H9 (cell line): ENCODE measurements around the gene OTULINL. TPM values are rescaled to one million over a fixed set of nuclear protein-coding genes. Genes with fewer than 3 reads are reported as not detected.

Experiments
- DNase-seq: peaks from one replicate; pipeline ENCODE4 v3.0.0-alpha.2; 2017
- H2AFZ ChIP-seq: one replicate; pipeline ENCODE4 v1.6.1; 2013; ENCODE audit warnings: mild to moderate bottlenecking, low read length, control low read depth, moderate library complexity
- H2AK5ac ChIP-seq: 2 replicates; pipeline ENCODE4 v1.6.1; 2013; ENCODE audit warnings: low read length, control low read depth, mixed read lengths; ENCODE audit not compliant: insufficient read length
- H2BK120ac ChIP-seq: one replicate; pipeline ENCODE4 v1.6.1; 2013; ENCODE audit warnings: low read depth, mild to moderate bottlenecking, low read length, control low read depth, inconsistent platforms; ENCODE audit not compliant: poor library complexity, severe bottlenecking
- H2BK12ac ChIP-seq: 2 replicates; pipeline ENCODE4 v1.6.1; 2013; ENCODE audit warnings: low read length, control low read depth, mixed read lengths, low read depth; ENCODE audit not compliant: insufficient read length
- H2BK15ac ChIP-seq: 2 replicates; pipeline ENCODE4 v1.6.1; 2013; ENCODE audit warnings: low read depth, low read length, control low read depth
- H2BK20ac ChIP-seq: one replicate; pipeline ENCODE4 v1.6.1; 2013; ENCODE audit warnings: low read depth, mild to moderate bottlenecking, low read length, control low read depth, inconsistent platforms; ENCODE audit not compliant: poor library complexity, severe bottlenecking
- H2BK5ac ChIP-seq: 2 replicates; pipeline ENCODE4 v1.6.1; 2013; ENCODE audit warnings: low read length, control low read depth, mixed read lengths; ENCODE audit not compliant: insufficient read length
- H3K14ac ChIP-seq: 2 replicates; pipeline ENCODE4 v1.6.1; 2013; ENCODE audit warnings: low read length, control low read depth; ENCODE audit not compliant: insufficient read depth
- H3K18ac ChIP-seq: 2 replicates; pipeline ENCODE4 v1.6.1; 2013; ENCODE audit warnings: low read depth, mild to moderate bottlenecking, mixed read lengths, low read length, control low read depth; ENCODE audit not compliant: insufficient read length
- H3K23ac ChIP-seq: 2 replicates; pipeline ENCODE4 v1.6.1; 2013; ENCODE audit warnings: low read length, control low read depth, mixed read lengths, low read depth; ENCODE audit not compliant: insufficient read length
- H3K23me2 ChIP-seq: 2 replicates; pipeline ENCODE4 v1.6.1; 2013; ENCODE audit warnings: low read depth, mild to moderate bottlenecking, mixed read lengths, low read length, control low read depth; ENCODE audit not compliant: insufficient read length, poor library complexity, severe bottlenecking
- H3K27ac ChIP-seq: 2 replicates; pipeline ENCODE4 v1.5.1; 2013; ENCODE audit warnings: low read length, control low read depth, mixed read lengths, low read depth; ENCODE audit not compliant: insufficient read length
- H3K27me3 ChIP-seq: 2 replicates; pipeline ENCODE4 v1.6.1; 2013; ENCODE audit warnings: low read length, control low read depth, inconsistent platforms; ENCODE audit not compliant: insufficient read depth
- H3K4ac ChIP-seq: 2 replicates; pipeline ENCODE4 v1.6.1; 2013; ENCODE audit warnings: low read depth, mild to moderate bottlenecking, control low read depth, inconsistent platforms, low read length, moderate library complexity
- H3K4me1 ChIP-seq: 2 replicates; pipeline ENCODE4 v1.6.1; 2013; ENCODE audit warnings: low read length, control low read depth, inconsistent platforms; ENCODE audit not compliant: insufficient read depth
- H3K4me2 ChIP-seq: 2 replicates; pipeline ENCODE4 v1.6.1; 2013; ENCODE audit warnings: low read length, control low read depth, mixed read lengths; ENCODE audit not compliant: insufficient read length, insufficient read depth
- H3K56ac ChIP-seq: 2 replicates; pipeline ENCODE4 v1.6.1; 2013; ENCODE audit warnings: low read depth, mild to moderate bottlenecking, mixed read lengths, low read length, control low read depth; ENCODE audit not compliant: insufficient read length
- H3K79me1 ChIP-seq: 2 replicates; pipeline ENCODE4 v1.6.1; 2013; ENCODE audit warnings: low read depth, mild to moderate bottlenecking, moderate library complexity, low read length, control low read depth, inconsistent platforms; ENCODE audit not compliant: insufficient read depth, poor library complexity, severe bottlenecking
- H3K79me2 ChIP-seq: 2 replicates; pipeline ENCODE4 v1.6.1; 2013; ENCODE audit warnings: low read length, control low read depth, inconsistent platforms; ENCODE audit not compliant: insufficient read depth
- H3K9ac ChIP-seq: 2 replicates; pipeline ENCODE4 v1.6.1; 2013; ENCODE audit warnings: low read length, control low read depth, mixed read lengths; ENCODE audit not compliant: insufficient read length; ENCODE audit errors: extremely low read depth
- H3K9me3 ChIP-seq: one replicate; pipeline ENCODE4 v1.6.1; 2013; ENCODE audit warnings: low read depth, low read length, inconsistent platforms; ENCODE audit not compliant: control insufficient read depth
- H3T11ph ChIP-seq: one replicate; pipeline ENCODE4 v1.6.1; 2013; ENCODE audit warnings: mild to moderate bottlenecking, low read length, control low read depth, inconsistent platforms
- H4K20me1 ChIP-seq: one replicate; pipeline ENCODE4 v1.6.1; 2013; ENCODE audit not compliant: control insufficient read depth, insufficient read length, insufficient read depth
- H4K5ac ChIP-seq: 2 replicates; pipeline ENCODE4 v1.6.1; 2013; ENCODE audit warnings: low read depth, mild to moderate bottlenecking, mixed read lengths, low read length, control low read depth; ENCODE audit not compliant: insufficient read length
- H4K8ac ChIP-seq: replicated peaks from 2 replicates; pipeline ENCODE4 v1.6.1; 2013; ENCODE audit warnings: low read length, control low read depth, mixed read lengths, low read depth; ENCODE audit not compliant: insufficient read length
- H4K91ac ChIP-seq: 2 replicates; pipeline ENCODE4 v1.6.1; 2013; ENCODE audit warnings: low read depth, mild to moderate bottlenecking, moderate library complexity, mixed read lengths, low read length, control low read depth; ENCODE audit not compliant: insufficient read length
- H3K27ac Mint-ChIP-seq, 3 experiments: 2 replicates in 2 of 3; 3 replicates in 1 of 3; pipeline ENCODE4 v1.8.0; 2020 to 2021; ENCODE audit warnings: mixed read lengths in 3 of 3, mild to moderate bottlenecking in 1 of 3, moderate library complexity in 1 of 3
- H3K27me3 Mint-ChIP-seq: 2 replicates; pipeline ENCODE4 v1.8.0; 2021; ENCODE audit warnings: low read depth, mild to moderate bottlenecking, moderate library complexity, mixed read lengths
- H3K36me3 Mint-ChIP-seq, 3 experiments: 2 replicates in 2 of 3; 3 replicates in 1 of 3; pipeline ENCODE4 v1.8.0; 2020 to 2021; ENCODE audit warnings: low read depth in 3 of 3, mixed read lengths in 3 of 3; ENCODE audit not compliant: insufficient read depth in 1 of 3
- H3K4me1 Mint-ChIP-seq, 2 experiments: 2 replicates each; pipeline ENCODE4 v1.8.0; 2020; ENCODE audit warnings: mixed read lengths in 2 of 2
- H3K4me3 Mint-ChIP-seq, 2 experiments: 2 replicates in 1 of 2; 3 replicates in 1 of 2; pipeline ENCODE4 v1.8.0; 2020 to 2021; ENCODE audit warnings: mild to moderate bottlenecking in 2 of 2, mixed read lengths in 2 of 2, moderate library complexity in 1 of 2
- H3K9me3 Mint-ChIP-seq, 2 experiments: 2 replicates in 1 of 2; 3 replicates in 1 of 2; pipeline ENCODE4 v1.8.0; 2020; ENCODE audit warnings: mild to moderate bottlenecking in 2 of 2, mixed read lengths in 2 of 2, moderate library complexity in 1 of 2
- WGBS: extraction: QIAGEN DNeasy Blood & Tissue Kit; methylation state at CpG from one replicate; pipeline ENCODE4 v1.1.7; 2013; ENCODE audit warnings: missing lambda C conversion rate, low lambda C conversion rate, mixed read lengths; ENCODE audit not compliant: insufficient read length; ENCODE audit errors: extremely low coverage; 5-methylcytosine and 5-hydroxymethylcytosine counted together
- total RNA-seq: library from RNA; stranded (reverse); gene quantifications from 2 replicates; pipeline ENCODE4 v1.2.1, GENCODE V29; 2021
- TF ChIP-seq, protein P1 (sequence below): fragments of 200-600 bp; sonication (generic); conservative IDR thresholded peaks from 3 replicates; pipeline ENCODE4 v1.8.0; 2021; ENCODE audit warnings: antibody characterized with exemption, mild to moderate bottlenecking

The OTULINL gene
- total RNA-seq, 1 experiment from 2014 or later, result 7.5 TPM

DNA sequence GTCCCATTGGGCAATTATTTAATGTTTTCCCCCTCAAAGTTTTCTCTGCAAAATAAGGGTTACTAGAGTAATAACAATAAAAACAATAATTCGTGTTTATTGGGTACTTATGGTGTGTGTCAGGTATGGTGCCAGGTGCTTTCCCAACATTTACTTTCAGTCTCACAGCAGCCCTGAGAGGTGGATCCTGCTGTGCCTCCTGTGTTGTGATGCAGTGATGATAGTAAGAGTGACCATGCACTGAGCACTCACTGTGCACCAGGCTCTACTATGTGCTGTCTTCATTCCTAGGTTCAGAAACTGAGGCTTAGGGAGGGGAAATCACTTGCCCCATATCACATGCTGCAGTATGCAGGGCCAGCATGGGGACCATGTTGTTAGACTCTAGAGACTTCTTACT lies 15.5 kb downstream of the OTULINL start:
- no peak overlapping the region for H2BK120ac ChIP-seq
- no peaks in the 10 kb centered on the region for H3K79me1 ChIP-seq
- H4K5ac ChIP-seq, result no peak overlapping the region
- H3K23ac ChIP-seq, result no peak overlapping the region
- no peak overlapping the region for H2AK5ac ChIP-seq
- Mint-ChIP-seq H3K27me3 (no peaks in the 10 kb centered on the region; the same call in 1 of the 2 replicates), H3K9me3 (peaks cover 4 to 7% of the 10 kb centered on the region in 2 experiments; a peak in 3 of 5 replicates), H3K36me3 (peaks cover 0 to 11% (median 3%) of the 10 kb centered on the region in 3 experiments; a peak in 3 of 7 replicates), H3K27ac (no peak overlapping the region), H3K4me1 (peaks cover 0 to 7% of the 10 kb centered on the region in 2 experiments; a peak in 1 of 4 replicates), H3K4me3 (no peak overlapping the region)
- WGBS, result no CpG with 5 or more reads among the region's 1 CpG
- no peak overlapping the region for H3K18ac ChIP-seq
- H2BK12ac ChIP-seq, result no peak overlapping the region
- H3T11ph ChIP-seq, result no peak overlapping the region
- no peak overlapping the region for H3K56ac ChIP-seq
- H3K27ac ChIP-seq, result no peak overlapping the region
- no peak overlapping the region for H2BK15ac ChIP-seq
- no peak overlapping the region for H2BK20ac ChIP-seq
- no peak overlapping the region for H4K8ac ChIP-seq
- H3K9me3 ChIP-seq, result no peaks in the 10 kb centered on the region
- no peak overlapping the region for H3K4ac ChIP-seq
- no peak for DNase-seq
- TF ChIP-seq, protein P1, sequence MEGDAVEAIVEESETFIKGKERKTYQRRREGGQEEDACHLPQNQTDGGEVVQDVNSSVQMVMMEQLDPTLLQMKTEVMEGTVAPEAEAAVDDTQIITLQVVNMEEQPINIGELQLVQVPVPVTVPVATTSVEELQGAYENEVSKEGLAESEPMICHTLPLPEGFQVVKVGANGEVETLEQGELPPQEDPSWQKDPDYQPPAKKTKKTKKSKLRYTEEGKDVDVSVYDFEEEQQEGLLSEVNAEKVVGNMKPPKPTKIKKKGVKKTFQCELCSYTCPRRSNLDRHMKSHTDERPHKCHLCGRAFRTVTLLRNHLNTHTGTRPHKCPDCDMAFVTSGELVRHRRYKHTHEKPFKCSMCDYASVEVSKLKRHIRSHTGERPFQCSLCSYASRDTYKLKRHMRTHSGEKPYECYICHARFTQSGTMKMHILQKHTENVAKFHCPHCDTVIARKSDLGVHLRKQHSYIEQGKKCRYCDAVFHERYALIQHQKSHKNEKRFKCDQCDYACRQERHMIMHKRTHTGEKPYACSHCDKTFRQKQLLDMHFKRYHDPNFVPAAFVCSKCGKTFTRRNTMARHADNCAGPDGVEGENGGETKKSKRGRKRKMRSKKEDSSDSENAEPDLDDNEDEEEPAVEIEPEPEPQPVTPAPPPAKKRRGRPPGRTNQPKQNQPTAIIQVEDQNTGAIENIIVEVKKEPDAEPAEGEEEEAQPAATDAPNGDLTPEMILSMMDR, result no peak
- H4K20me1 ChIP-seq, result no peaks in the 10 kb centered on the region
- no peaks in the 10 kb centered on the region for H3K27me3 ChIP-seq
- no peaks in the 10 kb centered on the region for H3K23me2 ChIP-seq
- no peaks in the 10 kb centered on the region for H3K4me1 ChIP-seq
- H2BK5ac ChIP-seq, result no peak overlapping the region
- no peak overlapping the region for H2AFZ ChIP-seq
- no peaks in the 10 kb centered on the region for H3K79me2 ChIP-seq
- H3K9ac ChIP-seq, result no peak overlapping the region
- H3K4me2 ChIP-seq, result no peak overlapping the region
- H4K91ac ChIP-seq, result no peak overlapping the region
- no peak overlapping the region for H3K14ac ChIP-seq
